ENCODE measurements around the gene ACTN3.
A peak's percentile ranks its signal among the peaks of the same experiment; 100 is the strongest.
"Not testable (repeated sequence)": the region's sequence is repeated elsewhere in the genome, so short reads cannot be mapped to it uniquely, and the experiment has no call there.

The ACTN3 gene

GRCh38 chr11:66546368-66546965 is at the start of gene ACTN3:
ACTN3 (plus strand) TSS chr11:66546903; CDS start chr11:66546938, 35 bp downstream.
- peak; percentile 8 for DNase-seq

DNA sequence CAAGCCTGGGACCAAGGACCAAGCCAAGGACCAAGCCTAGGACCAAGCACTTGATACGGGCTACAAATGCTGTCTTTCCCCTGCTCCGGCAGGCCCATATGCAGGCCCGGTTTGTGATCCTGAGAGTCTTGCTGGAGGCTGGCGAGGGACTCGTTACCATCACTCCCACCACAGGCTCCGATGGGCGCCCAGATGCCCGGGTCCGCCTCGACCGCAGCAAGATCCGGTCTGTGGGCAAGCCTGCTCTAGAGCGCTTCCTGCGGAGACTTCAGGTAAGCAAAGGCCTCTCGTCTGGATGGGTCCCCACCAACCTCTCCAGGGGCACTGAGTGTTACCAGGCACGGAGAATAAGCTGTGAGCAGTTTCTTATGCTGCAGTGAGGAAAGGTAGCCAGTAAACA is 49.5 kb upstream of the ACTN3 start:
- DNase-seq: no peak

GRCh38 chr11:66498506-66498905 is 48.2 kb upstream of the ACTN3 start:
- DNase-seq: no peak

DNA sequence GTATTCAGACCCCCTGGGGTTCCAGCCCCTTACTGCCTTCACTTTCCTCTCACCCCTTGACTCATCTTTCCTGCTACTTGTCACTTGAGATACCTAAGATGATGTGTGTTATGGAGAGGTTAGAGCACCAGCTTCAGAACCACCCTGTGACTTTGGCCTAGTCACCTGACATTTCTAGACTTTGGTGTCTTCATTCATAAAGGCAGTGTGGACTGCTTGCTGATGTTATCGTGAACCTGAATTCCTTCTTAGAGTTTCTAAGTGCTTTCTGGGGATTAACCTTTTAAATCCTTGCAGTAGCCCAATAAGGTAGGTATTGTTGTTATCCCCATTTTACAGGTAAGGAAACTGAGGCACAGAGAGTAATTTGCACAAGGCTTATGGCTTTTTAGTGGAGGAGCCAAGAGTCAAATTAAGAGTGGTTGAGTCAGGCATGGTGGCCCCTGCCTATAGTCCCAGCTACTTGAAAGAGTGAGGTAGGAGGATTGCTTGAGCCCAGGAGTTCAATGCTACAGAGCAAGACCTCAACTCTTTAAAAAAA is 41.4 kb upstream of the ACTN3 start:
- no peak for DNase-seq

- DNase-seq: peak; percentile 9
Observed at GRCh38 chr11:66509131-66509561, 37.6 kb upstream of the ACTN3 start.

DNA sequence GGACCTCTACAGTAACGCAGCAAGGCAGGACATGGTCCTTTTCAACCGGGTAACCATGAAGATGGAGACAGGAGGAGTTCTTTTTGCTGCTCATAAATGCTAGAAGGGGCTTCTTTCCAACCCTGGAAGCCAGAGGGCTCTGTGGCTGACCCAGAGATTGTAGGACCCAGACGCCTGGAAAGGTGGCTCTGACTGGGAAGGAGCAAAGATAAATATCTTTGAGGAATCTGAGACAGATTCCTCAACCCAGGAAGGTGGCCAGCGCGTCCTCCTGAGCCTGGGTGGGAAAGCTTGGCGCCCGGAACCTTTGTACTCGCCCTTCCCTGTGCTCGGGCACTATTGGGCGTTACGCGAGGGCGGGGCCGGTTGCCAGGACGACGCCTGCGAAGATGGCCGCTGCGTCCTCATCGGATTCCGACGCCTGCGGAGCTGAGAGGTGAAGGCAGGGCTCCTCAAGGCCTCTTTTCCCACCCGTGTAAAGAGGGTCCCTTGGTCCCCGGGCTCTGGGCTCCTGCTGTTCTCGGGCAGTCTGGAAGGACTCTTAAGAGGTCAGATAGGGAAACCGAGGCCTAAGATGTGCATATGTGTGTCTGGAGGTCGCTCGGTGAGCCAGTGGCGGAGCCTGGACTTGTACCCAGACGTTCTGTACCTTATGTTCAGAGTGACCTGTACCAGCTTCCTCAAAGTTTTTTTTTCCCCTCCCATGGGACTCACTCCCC is 36.3 kb upstream of the ACTN3 start, which contains the start of gene BBS1:
Gene BBS1 (plus strand): TSS at position 365 of the 719 bp plus-strand sequence. CDS start 25 bp downstream, at position 390.
- DNase-seq: peak; percentile 78

DNA sequence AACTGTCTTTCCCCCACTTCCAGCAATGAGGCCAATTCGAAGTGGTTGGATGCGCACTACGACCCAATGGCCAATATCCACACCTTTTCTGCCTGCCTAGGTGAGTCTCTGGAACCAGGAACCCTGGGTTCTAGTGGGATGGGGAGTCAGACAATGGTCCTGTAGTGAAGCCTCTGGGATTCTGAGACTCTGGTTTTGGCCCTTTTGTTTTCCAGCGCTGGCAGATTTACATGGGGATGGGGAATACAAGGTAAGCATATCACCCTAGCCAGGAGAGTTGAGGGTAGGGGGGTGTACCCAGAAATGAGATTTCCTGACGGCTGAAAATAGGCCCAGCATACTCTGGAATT is 35.7 kb upstream of the ACTN3 start:
- no peak for DNase-seq

- DNase-seq: no peak
Observed at GRCh38 chr11:66523611-66524010, 23.1 kb upstream of the ACTN3 start.

DNA sequence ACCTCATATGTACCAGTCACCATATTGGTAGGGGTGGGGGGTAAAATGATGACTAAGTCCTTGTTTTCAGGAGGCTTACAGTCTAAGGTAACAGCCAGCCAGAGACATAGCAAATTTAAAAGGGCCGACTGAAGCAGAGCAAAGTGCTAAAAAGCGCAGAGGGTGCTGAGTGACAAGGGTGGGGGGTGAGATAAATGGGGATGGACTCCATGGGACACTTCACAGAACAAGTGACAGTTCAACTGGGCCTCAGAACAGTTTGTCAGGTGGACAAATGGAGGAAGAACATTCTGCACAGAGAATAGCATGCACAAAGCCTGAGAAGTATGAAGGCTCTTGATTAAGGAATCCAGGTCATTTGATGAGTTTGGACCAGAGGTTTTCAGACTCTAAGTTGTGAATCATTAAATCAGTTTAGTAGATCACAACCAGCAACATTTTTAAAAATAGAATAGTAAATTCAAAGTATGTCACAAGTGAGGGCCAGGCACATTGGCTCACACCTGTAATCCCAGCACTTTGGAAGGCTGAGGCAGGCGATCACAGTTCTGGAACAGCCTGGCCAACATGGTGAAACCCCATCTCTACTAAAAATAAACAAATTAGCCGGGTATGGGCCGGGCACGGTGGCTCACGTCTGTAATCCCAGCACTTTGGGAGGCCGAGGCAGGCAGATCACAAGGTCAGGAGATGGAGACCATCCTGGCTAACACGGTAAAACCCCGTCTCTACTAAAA is 22.2 kb upstream of the ACTN3 start:
- DNase-seq: no peak

- DNase-seq: no peak
Observed at GRCh38 chr11:66529069-66529468, 17.6 kb upstream of the ACTN3 start.

- DNase-seq: no peak
Observed at GRCh38 chr11:66529655-66530054, 17.0 kb upstream of the ACTN3 start.

DNA sequence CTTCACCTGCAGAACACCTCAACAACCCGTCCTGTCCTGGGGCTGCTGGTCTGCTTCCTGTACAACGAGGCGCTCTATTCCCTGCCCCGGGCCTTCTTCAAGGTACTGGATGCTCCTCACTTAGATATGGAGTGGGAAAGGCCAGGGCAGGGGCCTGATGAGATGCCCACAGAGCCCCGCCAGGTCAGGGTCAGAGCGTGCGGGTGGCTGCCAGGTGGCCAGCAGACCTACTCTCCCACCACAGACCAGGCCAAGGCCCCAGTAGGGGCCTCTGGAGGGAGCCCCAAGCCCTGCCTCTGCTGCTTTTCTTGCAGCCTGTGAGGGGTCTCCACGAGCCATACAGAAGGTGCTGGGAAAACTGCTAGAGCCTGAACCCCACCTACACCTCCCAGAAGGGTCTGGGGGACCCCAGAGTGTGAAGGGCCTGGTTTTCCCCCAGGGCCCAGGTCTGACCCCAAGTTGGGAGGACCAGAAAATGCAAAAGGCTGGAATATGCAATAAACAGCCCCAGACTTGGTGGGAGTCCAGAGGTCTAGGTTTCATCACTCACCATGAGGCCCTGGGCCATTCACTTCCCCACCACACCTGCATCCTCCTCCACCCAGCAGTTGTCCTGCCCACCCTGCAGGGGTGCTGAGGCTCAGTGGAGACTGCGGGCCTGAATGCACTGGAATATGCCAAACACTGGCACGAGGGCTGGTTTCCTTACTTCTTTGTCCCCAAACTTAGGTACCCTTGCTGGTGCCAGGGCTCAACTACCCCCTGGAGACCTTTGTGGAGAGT is 15.6 kb upstream of the ACTN3 start:
- DNase-seq: no peak

DNA sequence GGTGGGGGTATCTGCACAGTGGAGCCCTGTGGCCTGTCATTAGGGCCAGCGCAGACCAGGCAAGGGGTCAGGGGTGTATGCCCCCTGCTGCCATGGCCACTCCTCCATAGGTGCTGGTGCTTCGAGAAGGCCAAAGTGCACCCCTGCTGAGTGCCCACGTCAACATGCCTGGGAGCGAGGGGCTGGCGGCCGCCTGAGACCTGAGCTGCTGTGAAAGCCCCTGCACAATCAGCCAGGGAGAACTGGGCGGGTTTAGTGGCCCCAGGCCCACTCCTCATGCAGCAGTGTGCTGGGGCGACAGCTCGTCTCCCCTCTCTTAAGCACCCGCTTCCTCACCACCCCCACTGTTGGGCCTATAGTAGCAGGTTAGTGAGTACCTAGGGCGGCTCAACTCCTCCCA is 14.9 kb upstream of the ACTN3 start:
- no peak for DNase-seq

DNA sequence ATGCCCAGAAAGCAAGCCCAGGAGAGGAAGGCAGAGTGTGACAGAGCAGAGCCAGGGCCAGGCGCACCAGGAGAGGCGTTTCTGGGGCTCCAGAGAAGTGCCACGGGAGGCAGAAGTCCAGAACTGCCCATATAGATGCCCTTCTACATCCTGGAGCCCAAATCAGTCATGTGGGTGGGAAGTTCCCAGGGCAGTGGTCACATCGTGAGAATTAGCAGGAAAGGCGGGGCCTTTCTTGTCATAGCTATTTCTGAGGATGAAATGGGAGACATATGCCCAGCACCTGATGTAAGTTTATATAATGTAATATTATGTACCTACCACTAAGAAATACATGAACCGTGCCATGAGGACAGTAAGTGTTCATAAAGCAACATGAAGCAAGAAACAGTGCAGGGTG is 13.9 kb upstream of the ACTN3 start:
- no peak for DNase-seq

GRCh38 chr11:66539170-66539869 is 7.4 kb upstream of the ACTN3 start:
- DNase-seq: no peak

DNA sequence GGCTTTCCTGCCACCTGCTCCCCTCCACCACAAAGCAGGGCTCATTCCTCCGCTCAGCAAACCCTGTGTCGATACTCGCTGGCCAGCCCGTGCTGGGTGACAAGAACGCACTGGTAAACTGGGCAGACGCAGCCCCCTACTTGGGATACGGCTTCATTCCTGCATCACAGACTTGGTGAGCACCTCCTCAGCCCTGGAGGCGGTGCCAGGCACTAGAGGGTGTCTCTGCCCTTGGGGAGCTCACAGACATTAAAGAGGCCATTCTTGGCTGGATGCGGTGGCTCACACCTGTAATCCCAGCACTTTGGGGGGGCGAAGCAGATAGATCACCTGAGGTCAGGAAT is 6.9 kb upstream of the ACTN3 start:
- no peak for DNase-seq

- not testable (repeated sequence) for DNase-seq
Observed at GRCh38 chr11:66540598-66540997, 6.1 kb upstream of the ACTN3 start.

DNA sequence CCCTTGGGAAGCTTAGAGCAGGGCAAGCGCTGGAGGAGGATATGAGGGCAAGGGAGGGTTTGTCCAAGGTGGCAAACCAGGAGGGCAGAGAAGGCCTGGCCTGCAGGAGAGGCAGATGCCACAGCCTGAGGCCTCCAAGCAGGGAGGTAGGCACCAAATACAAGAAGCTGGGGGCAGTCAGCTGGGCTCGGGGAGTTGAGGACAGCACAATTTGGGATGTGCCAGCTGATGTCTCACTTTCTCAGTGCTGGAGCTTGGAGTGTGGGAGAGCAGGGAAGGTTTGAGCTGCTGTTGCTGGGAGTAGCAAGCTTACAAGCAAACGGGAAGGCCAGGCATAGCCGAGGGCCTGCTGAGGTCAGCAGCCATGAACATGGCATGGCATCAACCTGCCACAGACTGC is 4.8 kb upstream of the ACTN3 start:
- no peak for DNase-seq

DNA sequence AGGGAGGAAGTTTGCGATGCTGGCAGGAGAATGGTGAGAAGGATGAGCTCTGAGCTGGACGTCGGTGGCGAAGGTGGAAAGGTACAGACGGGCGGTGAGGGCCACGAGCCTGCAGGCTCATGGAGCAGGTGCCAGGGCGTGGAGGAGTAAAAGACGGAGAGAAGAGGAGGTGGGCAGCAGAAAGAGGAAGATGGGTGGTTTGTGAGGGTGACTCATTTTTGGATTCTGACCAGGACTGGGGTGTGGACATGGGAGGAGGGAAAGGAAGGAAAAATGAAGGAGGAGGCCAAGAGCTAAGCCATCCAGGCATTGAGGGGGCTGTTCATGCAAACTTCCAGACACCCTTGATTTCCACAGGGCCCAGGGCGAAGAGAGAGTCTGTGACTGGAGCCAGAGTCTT is 4.3 kb upstream of the ACTN3 start:
- no peak for DNase-seq

DNA sequence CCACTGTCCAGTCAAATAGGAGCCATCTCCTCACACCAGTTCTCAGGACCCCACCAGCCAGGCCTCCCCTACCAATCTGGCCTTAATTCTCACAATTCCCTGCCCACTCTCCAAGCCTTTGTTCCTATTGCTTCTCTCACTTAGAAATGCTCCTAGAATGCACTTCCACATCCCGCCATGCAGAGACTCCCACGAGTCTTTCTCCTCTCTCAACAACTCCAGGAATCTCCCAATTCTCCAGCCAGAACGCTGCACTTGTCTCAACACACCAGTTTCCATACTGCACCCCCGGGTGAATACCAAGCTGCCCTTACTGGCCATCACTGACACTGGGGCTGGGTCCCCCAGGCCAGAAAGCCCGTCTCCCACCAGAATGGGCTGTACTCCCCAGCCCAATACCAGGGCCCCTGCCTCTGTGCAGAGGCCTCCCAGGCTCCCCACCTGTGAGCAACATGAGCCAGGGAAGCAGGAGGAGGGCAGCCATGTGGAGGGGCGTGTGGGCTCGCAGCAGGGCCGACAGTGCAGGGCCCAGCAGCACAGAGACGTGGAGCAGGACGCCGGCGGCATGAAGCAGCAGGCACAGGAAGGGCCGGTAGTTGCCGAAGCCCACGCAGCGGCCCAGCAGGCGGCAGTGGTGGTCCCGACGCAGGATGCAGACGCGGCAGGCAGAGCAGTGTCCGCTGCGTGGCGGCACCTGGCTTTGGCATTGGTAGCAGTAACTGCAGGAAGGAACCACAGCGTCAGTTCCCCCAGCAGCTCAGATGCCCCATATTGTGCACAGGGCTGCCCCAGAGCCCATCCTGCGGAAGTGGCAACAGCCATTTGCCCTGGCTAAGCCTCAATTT is 3.2 kb upstream of the ACTN3 start:
- DNase-seq: peak; percentile 73

GRCh38 chr11:66544952-66545351 is 1.8 kb upstream of the ACTN3 start:
- DNase-seq: not testable (repeated sequence)

Data from activated CD4-positive, alpha-beta T cell treated with anti-CD3 and anti-CD28 coated beads, Interleukin-2, amount 50 U/mL, for 16 hours (primary cell).